HG03571 (cell line): Measurements from ENCODE around the gene PHLPP2.
"Not testable (repeated sequence)": the region's sequence is repeated elsewhere in the genome, so short reads cannot be mapped to it uniquely, and the experiment has no call there.

ENCODE experiments used
- ATAC-seq: cut with Tn5 transposase; IDR thresholded peaks from one replicate; pipeline ENCODE4 v1.9.1; 2021; ENCODE audit not compliant: unreplicated experiment

Gene PHLPP2

GRCh38 chr16:71722801-71723536 is 1.5 kb downstream of the PHLPP2 start:
- peak; percentile 29 for ATAC-seq

GRCh38 chr16:71721066-71721740 is 3.3 kb downstream of the PHLPP2 start:
- no peak for ATAC-seq

GRCh38 chr16:71712501-71712900 is 12.0 kb downstream of the PHLPP2 start:
- ATAC-seq, result no peak

- no peak for ATAC-seq
Measured at GRCh38 chr16:71711789-71712188, 12.7 kb downstream of the PHLPP2 start.

- no peak for ATAC-seq
Measured at GRCh38 chr16:71709229-71709781, 15.2 kb downstream of the PHLPP2 start.

GRCh38 chr16:71708696-71709095 is 15.8 kb downstream of the PHLPP2 start:
- no peak for ATAC-seq

- no peak for ATAC-seq
Measured at GRCh38 chr16:71707199-71707598, 17.3 kb downstream of the PHLPP2 start.

- ATAC-seq, result no peak
Measured at GRCh38 chr16:71706046-71706445, 18.5 kb downstream of the PHLPP2 start.

GRCh38 chr16:71703333-71703732 is 21.2 kb downstream of the PHLPP2 start:
- no peak for ATAC-seq

- ATAC-seq, result no peak
Measured at GRCh38 chr16:71700831-71701230, 23.7 kb downstream of the PHLPP2 start.

- no peak for ATAC-seq
Measured at GRCh38 chr16:71698491-71698890, 26.0 kb downstream of the PHLPP2 start.

- peak; percentile 62 for ATAC-seq
Measured at GRCh38 chr16:71693164-71693563, 31.3 kb downstream of the PHLPP2 start.

- no peak for ATAC-seq
Measured at GRCh38 chr16:71689901-71690300, 34.6 kb downstream of the PHLPP2 start.

GRCh38 chr16:71687861-71688260 is 36.6 kb downstream of the PHLPP2 start:
- no peak for ATAC-seq

GRCh38 chr16:71684280-71684679 is 40.2 kb downstream of the PHLPP2 start:
- ATAC-seq, result not testable (repeated sequence)

GRCh38 chr16:71681360-71681759 is 43.1 kb downstream of the PHLPP2 start:
- ATAC-seq, result no peak

GRCh38 chr16:71676236-71676635 is 48.3 kb downstream of the PHLPP2 start:
- no peak for ATAC-seq

- no peak for ATAC-seq
Measured at GRCh38 chr16:71675380-71675779, 49.1 kb downstream of the PHLPP2 start.

- ATAC-seq, result no peak
Measured at GRCh38 chr16:71674229-71674628, 50.3 kb downstream of the PHLPP2 start.

GRCh38 chr16:71673582-71673973 is 50.9 kb downstream of the PHLPP2 start:
- ATAC-seq, result no peak

- ATAC-seq, result no peak
Measured at GRCh38 chr16:71672803-71673581, 51.5 kb downstream of the PHLPP2 start.
